Measurements from ENCODE around the gene RPL27.
"Not testable (repeated sequence)": the region's sequence is repeated elsewhere in the genome, so short reads cannot be mapped to it uniquely, and the experiment has no call there.

GRCh38 chr17:42973323-42973722 is 24.9 kb upstream of the RPL27 start:
- not testable (repeated sequence) for TF ChIP-seq SP2 (IDR thresholded peaks at IDR 0.05; ENCODE audit: low read length); SP1 (IDR thresholded peaks at IDR 0.05; ENCODE audit: low read depth, low read length); CTCF (IDR thresholded peaks at IDR 0.05; ENCODE audit: control extremely low read depth in 1 of 3, insufficient read depth in 1 of 3, low read depth in 1 of 3, low read length in 3 of 3); POLR2A (IDR thresholded peaks at IDR 0.05; ENCODE audit: control extremely low read depth in 1 of 2, low read depth in 2 of 2, low read length in 2 of 2); NANOG (IDR thresholded peaks at IDR 0.05; ENCODE audit: insufficient read depth, low read depth, low read length, poor library complexity, severe bottlenecking); CREB1 (IDR thresholded peaks at IDR 0.05); GABPA (IDR thresholded peaks at IDR 0.05; ENCODE audit: borderline replicate concordance, insufficient read depth, low read length); YY1 (IDR thresholded peaks at IDR 0.05; ENCODE audit: low read depth, low read length); SRF (IDR thresholded peaks at IDR 0.05; ENCODE audit: low read depth, low read length); SIN3A (conservative IDR thresholded peaks at IDR 0.05 in 1 of 2, IDR thresholded peaks at IDR 0.05 in 1 of 2; ENCODE audit: low read depth in 1 of 2, low read length in 2 of 2)

All from H1 (cell line).